Panc1 (cell line): ENCODE measurements around the gene G6PC3. TPM values are rescaled to one million over a fixed set of nuclear protein-coding genes. Genes with fewer than 3 reads are reported as not detected.

Experiments
- ATAC-seq: fragments of 200-7000 bp; cut with Tn5 transposase; 2 replicates; pipeline ENCODE4 v1.9.1; 2020; ENCODE audit warnings: mild to moderate bottlenecking, moderate library complexity
- BruUV-seq: library from RNA; stranded (reverse); fragments of 400-500 nt; replicated peaks from 2 replicates; lab custom pipeline; 2021; lab: Mats Ljungman, UMichigan
- CTCF ChIA-PET: fragments of 300-600 bp; sonication (Branson Sonifier 250); formaldehyde crosslinking; loops from one replicate; lab custom pipeline; 2022; ENCODE audit warnings: antibody characterized with exemption; lab: Charles Lee
- POLR2A ChIA-PET: fragments of 300-600 bp; sonication (Branson Sonifier 250); formaldehyde crosslinking; loops from one replicate; lab custom pipeline; 2022; ENCODE audit warnings: antibody characterized with exemption; lab: Charles Lee
- DNase-seq: peaks from one replicate; pipeline ENCODE4 v3.0.0-alpha.2; 2010; ENCODE audit warnings: low read depth, low spot score
- H3K27ac ChIP-seq: 2 replicates; pipeline ENCODE4 v1.5.1; 2011; ENCODE audit warnings: mild to moderate bottlenecking, low read length, inconsistent platforms
- H3K27me3 ChIP-seq: fragments of 200-500 bp; sonication (Bioruptor generic); 2 replicates; pipeline ENCODE4 v1.6.0; 2014; ENCODE audit warnings: low read length, inconsistent platforms; ENCODE audit not compliant: control insufficient read depth, insufficient read depth
- H3K36me3 ChIP-seq: fragments of 200-500 bp; sonication (Bioruptor generic); 2 replicates; pipeline ENCODE4 v1.5.1; 2014; ENCODE audit warnings: inconsistent platforms, mild to moderate bottlenecking, low read length, moderate library complexity; ENCODE audit not compliant: control insufficient read depth, insufficient read depth
- H3K4me1 ChIP-seq: 2 replicates; pipeline ENCODE4 v1.5.1; 2011; ENCODE audit warnings: inconsistent platforms, mild to moderate bottlenecking, low read length, moderate library complexity; ENCODE audit not compliant: control insufficient read depth, insufficient read depth
- H3K4me3 ChIP-seq, 2 experiments: 2 replicates each; pipeline ENCODE4 v1.5.1; 2011 to 2012; ENCODE audit warnings: low read depth in 2 of 2, low read length in 2 of 2, mild to moderate bottlenecking in 2 of 2, inconsistent platforms in 1 of 2, moderate library complexity in 1 of 2
- H3K9me3 ChIP-seq: fragments of 200-500 bp; sonication (Bioruptor generic); 2 replicates; pipeline ENCODE4 v1.5.1; 2014; ENCODE audit warnings: low read depth, mild to moderate bottlenecking, inconsistent platforms, low read length, moderate library complexity; ENCODE audit not compliant: control insufficient read depth, insufficient read depth
- POLR2AphosphoS5 ChIP-seq: IDR thresholded peaks from 2 replicates; pipeline ENCODE4 v1.6.1; 2012; ENCODE audit warnings: mild to moderate bottlenecking, low read depth, low read length, moderate library complexity
- SIN3A ChIP-seq: IDR thresholded peaks from 2 replicates; pipeline ENCODE4 v1.6.1; 2012; ENCODE audit warnings: low read depth, mild to moderate bottlenecking, low read length, moderate library complexity, borderline replicate concordance; ENCODE audit not compliant: insufficient read depth
- TCF7L2 ChIP-seq: IDR thresholded peaks from 2 replicates; pipeline ENCODE4 v1.6.1; 2011; ENCODE audit warnings: mild to moderate bottlenecking, low read depth, low read length, inconsistent platforms
- in situ Hi-C: cut with HindIII; loops from 2 replicates; pipeline ENCODE4 v1.10.0; 2016; ENCODE audit warnings: low sequenced_read_pairs, low pct_unique_long_range_greater_than_20kb
- intact Hi-C: fragments of 100-400 bp; cut with micrococcal nuclease; formaldehyde crosslinking; loops from one replicate; pipeline ENCODE4 v1.10.0; 2022; ENCODE audit not compliant: unreplicated experiment
- total RNA-seq: library from RNA; stranded (reverse); gene quantifications from one replicate; pipeline ENCODE4 v1.2.1, GENCODE V29; 2021; ENCODE audit not compliant: unreplicated experiment
- TF ChIP-seq, protein P1 (sequence below), 2 experiments: IDR thresholded peaks; 2 replicates each; pipeline ENCODE4 v1.6.1; 2011 to 2012; ENCODE audit warnings: low read depth in 2 of 2, control low read depth in 1 of 2, low read length in 1 of 2, mild to moderate bottlenecking in 1 of 2, moderate library complexity in 1 of 2; ENCODE audit not compliant: insufficient read depth in 1 of 2
- TF ChIP-seq, protein P2 (sequence below): fragments of 450-650 bp; IDR thresholded peaks from 2 replicates; pipeline ENCODE4 v1.5.1; 2017; ENCODE audit warnings: mild to moderate bottlenecking

G6PC3 gene
- total RNA-seq, 1 experiment from 2014 or later, result 42.7 TPM

GRCh38 chr17:44084921-44085320 lies 14.4 kb downstream of the G6PC3 start:
- in situ Hi-C loops, result no loop called here
- no peak for ATAC-seq
- Histone ChIP-seq H3K27me3 (no peaks in the 10 kb centered on the region), H3K4me3 (no peak overlapping the region), H3K36me3 (no peaks in the 10 kb centered on the region), H3K4me1 (peaks cover 4% of the 10 kb centered on the region; the same call in 1 of the 2 replicates), H3K9me3 (no peaks in the 10 kb centered on the region), H3K27ac (no peak overlapping the region)
- CTCF ChIA-PET, result no interaction called here
- no peak for DNase-seq
- BruUV-seq, result no TSS peak
- intact Hi-C loops, result no loop called here
- TF ChIP-seq, protein P1, sequence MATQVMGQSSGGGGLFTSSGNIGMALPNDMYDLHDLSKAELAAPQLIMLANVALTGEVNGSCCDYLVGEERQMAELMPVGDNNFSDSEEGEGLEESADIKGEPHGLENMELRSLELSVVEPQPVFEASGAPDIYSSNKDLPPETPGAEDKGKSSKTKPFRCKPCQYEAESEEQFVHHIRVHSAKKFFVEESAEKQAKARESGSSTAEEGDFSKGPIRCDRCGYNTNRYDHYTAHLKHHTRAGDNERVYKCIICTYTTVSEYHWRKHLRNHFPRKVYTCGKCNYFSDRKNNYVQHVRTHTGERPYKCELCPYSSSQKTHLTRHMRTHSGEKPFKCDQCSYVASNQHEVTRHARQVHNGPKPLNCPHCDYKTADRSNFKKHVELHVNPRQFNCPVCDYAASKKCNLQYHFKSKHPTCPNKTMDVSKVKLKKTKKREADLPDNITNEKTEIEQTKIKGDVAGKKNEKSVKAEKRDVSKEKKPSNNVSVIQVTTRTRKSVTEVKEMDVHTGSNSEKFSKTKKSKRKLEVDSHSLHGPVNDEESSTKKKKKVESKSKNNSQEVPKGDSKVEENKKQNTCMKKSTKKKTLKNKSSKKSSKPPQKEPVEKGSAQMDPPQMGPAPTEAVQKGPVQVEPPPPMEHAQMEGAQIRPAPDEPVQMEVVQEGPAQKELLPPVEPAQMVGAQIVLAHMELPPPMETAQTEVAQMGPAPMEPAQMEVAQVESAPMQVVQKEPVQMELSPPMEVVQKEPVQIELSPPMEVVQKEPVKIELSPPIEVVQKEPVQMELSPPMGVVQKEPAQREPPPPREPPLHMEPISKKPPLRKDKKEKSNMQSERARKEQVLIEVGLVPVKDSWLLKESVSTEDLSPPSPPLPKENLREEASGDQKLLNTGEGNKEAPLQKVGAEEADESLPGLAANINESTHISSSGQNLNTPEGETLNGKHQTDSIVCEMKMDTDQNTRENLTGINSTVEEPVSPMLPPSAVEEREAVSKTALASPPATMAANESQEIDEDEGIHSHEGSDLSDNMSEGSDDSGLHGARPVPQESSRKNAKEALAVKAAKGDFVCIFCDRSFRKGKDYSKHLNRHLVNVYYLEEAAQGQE (IDR thresholded peaks at IDR 0.05; ENCODE audit: insufficient read depth in 1 of 2, low read depth in 2 of 2, low read length in 1 of 2), result no peak
- TF ChIP-seq SIN3A, result no peak
- TF ChIP-seq, protein P2, sequence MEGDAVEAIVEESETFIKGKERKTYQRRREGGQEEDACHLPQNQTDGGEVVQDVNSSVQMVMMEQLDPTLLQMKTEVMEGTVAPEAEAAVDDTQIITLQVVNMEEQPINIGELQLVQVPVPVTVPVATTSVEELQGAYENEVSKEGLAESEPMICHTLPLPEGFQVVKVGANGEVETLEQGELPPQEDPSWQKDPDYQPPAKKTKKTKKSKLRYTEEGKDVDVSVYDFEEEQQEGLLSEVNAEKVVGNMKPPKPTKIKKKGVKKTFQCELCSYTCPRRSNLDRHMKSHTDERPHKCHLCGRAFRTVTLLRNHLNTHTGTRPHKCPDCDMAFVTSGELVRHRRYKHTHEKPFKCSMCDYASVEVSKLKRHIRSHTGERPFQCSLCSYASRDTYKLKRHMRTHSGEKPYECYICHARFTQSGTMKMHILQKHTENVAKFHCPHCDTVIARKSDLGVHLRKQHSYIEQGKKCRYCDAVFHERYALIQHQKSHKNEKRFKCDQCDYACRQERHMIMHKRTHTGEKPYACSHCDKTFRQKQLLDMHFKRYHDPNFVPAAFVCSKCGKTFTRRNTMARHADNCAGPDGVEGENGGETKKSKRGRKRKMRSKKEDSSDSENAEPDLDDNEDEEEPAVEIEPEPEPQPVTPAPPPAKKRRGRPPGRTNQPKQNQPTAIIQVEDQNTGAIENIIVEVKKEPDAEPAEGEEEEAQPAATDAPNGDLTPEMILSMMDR, result no peak
- TF ChIP-seq POLR2AphosphoS5, result no peak
- TF ChIP-seq TCF7L2, result no peak
- POLR2A ChIA-PET, result interaction anchor here (0.6 kb wide), 1 partner anchor 8 kb away, joined by 3 read pairs; no protein-coding TSS in a partner anchor

DNA sequence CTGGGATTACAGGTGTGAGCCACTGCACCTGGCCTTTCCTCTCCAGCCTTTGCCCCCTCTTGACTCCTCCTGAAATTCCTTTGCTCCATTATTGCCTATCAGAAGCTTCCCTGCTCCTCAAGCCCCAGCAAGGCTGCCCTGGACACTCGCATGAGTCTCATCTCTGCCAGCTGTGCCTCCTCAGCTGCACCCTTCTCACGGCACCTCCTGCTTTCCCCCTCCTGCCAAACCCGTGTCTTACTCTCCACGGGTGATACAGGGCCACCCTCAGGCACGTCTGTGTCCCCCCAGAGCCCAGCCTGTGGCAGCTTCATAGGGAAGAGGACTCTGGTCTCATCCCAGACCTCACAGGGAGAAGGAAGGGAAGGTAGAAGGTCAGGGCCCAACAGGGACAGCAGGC lies 15.4 kb downstream of the G6PC3 start:
- Histone ChIP-seq H3K27me3 (no peaks in the 10 kb centered on the region), H3K36me3 (no peaks in the 10 kb centered on the region), H3K9me3 (no peaks in the 10 kb centered on the region), H3K4me3 (no peak overlapping the region), H3K4me1 (peaks cover 4% of the 10 kb centered on the region; the same call in 1 of the 2 replicates), H3K27ac (no peak overlapping the region)
- no TSS peak for BruUV-seq
- intact Hi-C loops (no loop called here), in situ Hi-C loops (no loop called here)
- CTCF ChIA-PET, result no interaction called here
- POLR2A ChIA-PET, result no interaction called here
- TF ChIP-seq, protein P2, result no peak
- no peak for TF ChIP-seq POLR2AphosphoS5
- no peak for TF ChIP-seq TCF7L2
- TF ChIP-seq, protein P1 (IDR thresholded peaks at IDR 0.05; ENCODE audit: insufficient read depth in 1 of 2, low read depth in 2 of 2, low read length in 1 of 2), result no peak
- TF ChIP-seq SIN3A, result no peak
- DNase-seq (no peak), ATAC-seq (no peak)
